ENCODE results near the gene SRGAP3. TPM values are rescaled to one million over a fixed set of nuclear protein-coding genes. Genes with fewer than 3 reads are reported as not detected.

Gene SRGAP3
- total RNA-seq, 4 donors from 2014 or later: 13.7 to 27.7 (median 18.5) TPM

DNA sequence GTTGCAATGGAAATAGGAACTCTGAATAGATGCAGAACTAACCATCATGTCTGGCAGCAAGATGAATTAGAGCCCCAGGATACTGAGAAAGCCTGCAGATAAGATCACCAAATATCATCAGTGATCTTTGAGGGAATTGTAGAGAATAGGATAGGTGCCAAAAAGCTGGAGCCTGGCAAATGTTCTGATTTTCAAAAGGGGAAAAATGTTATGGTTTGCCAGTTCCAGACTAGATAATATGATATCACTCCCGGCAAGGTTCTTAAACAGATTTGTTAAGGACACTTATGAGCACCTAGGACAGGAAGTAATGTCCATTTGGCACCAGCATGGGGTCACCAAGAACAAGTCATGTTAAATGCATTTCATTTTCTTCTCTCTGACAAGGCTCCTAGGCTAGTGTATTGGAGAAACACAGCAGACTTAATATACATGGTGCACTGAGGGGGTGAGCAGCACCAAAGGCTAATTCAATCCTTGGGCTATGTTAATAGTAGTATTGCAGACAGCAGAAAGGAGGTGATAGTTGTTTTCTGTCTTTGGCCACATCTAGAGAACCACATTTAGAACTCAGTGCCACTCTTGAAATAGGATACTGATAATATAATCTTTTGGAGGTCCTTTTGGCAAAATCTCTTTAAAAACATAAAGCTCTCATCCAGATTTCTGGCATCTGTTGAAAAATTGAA lies 4.8 kb downstream of the SRGAP3 start:
- no peak for DNase-seq (ENCODE audit: low spot score in 2 of 2)
- 25 to 50% methylated on average over 1 of the region's 1 CpG for whole genome bisulfite sequencing, 2 donors
- intact Hi-C loops (cut with DNase I; ENCODE audit: low total_unique reads): no loop called here
- no peak overlapping the region for H3K4me3 ChIP-seq (ENCODE audit: low read depth, poor library complexity, severe bottlenecking)
- TF ChIP-seq, protein P1, sequence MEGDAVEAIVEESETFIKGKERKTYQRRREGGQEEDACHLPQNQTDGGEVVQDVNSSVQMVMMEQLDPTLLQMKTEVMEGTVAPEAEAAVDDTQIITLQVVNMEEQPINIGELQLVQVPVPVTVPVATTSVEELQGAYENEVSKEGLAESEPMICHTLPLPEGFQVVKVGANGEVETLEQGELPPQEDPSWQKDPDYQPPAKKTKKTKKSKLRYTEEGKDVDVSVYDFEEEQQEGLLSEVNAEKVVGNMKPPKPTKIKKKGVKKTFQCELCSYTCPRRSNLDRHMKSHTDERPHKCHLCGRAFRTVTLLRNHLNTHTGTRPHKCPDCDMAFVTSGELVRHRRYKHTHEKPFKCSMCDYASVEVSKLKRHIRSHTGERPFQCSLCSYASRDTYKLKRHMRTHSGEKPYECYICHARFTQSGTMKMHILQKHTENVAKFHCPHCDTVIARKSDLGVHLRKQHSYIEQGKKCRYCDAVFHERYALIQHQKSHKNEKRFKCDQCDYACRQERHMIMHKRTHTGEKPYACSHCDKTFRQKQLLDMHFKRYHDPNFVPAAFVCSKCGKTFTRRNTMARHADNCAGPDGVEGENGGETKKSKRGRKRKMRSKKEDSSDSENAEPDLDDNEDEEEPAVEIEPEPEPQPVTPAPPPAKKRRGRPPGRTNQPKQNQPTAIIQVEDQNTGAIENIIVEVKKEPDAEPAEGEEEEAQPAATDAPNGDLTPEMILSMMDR (IDR thresholded peaks at IDR 0.05): no peak
- no peak for TF ChIP-seq POLR2A (IDR thresholded peaks at IDR 0.05)

DNA sequence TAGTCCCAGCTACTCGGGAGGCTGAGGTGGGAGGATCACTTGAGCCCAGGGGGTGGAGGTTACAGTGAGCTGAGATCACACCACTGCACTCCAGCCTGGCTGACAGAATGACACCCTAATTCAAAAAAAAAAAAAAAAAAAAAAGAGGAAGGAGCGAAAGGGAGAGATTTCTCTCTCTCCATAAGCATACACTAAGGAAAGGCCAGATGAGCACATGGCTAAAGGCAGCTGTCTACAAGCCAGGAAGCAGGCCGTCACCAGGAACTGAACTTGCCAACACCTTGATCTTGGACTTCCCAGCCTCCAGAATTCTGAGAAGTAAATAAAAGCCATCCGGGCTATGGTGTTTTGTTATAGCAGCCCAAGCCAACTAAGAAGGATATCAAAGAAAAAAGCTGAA lies 7.5 kb downstream of the SRGAP3 start:
- WGBS, 2 donors: 94 to 99% methylated on average over 4 of the region's 4 CpGs
- intact Hi-C loops (cut with DNase I; ENCODE audit: low total_unique reads): no loop called here
- H3K4me3 ChIP-seq (ENCODE audit: low read depth, poor library complexity, severe bottlenecking): no peak overlapping the region
- no peak for DNase-seq (ENCODE audit: low spot score in 2 of 2)
- TF ChIP-seq, protein P1 (IDR thresholded peaks at IDR 0.05): no peak
- no peak for TF ChIP-seq POLR2A (IDR thresholded peaks at IDR 0.05)

DNA sequence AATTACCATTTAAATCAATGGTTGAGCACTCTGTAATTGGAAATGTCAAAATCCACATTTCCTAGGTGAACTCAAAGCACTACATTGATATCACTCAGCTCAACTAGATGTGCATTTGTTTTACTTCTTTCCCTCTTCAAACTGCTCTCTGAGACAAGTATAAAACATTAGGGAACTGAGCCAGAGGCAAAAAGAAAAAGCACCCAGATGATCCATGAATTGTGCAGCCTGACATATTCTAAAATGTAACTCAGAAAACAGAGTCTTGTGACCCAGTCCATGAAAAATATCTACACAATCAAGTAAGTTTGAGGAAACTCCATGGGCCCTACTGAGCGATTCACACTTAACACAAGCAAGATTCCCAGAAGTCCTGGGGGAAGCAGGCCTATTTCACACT lies 9.8 kb downstream of the SRGAP3 start:
- DNase-seq (ENCODE audit: low spot score in 2 of 2): no peak
- no peak overlapping the region for H3K4me3 ChIP-seq (ENCODE audit: low read depth, poor library complexity, severe bottlenecking)

DNA sequence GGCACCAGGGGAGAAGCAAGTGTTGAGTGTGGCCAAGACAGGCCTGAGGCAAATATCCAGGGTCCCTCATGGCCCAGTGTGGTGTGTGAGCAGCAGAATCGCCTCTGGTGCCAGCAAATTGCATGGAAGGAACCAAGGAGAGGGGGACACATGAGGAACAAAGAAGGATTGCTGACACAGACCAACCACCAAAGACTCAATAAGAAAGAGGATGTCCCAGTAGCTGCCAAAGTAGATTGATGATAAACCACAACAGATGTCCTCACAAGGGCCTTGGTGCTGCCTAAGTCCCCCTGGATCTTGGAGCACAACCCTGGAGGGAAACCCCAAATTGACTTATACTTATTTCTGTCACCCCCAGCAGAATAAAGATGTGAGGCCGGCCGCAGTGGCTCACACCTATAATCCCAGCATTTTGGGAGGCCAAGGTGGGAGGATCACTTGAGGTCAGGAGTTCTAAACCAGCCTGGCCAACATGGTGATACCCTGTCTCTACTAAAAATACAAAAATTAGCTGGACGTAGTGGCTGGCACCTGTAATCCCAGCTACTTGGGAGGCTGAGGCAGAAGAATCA lies 10.6 kb downstream of the SRGAP3 start:
- peak in 1 of 2 donors; percentile 52 for DNase-seq (ENCODE audit: low spot score in 2 of 2)
- intact Hi-C loops (cut with DNase I; ENCODE audit: low total_unique reads): no loop called here
- 79 to 86% methylated on average over 4 of the region's 4 CpGs for WGBS, 2 donors
- no peak overlapping the region for H3K4me3 ChIP-seq (ENCODE audit: low read depth, poor library complexity, severe bottlenecking)
- TF ChIP-seq, protein P1 (IDR thresholded peaks at IDR 0.05): no peak
- no peak for TF ChIP-seq POLR2A (IDR thresholded peaks at IDR 0.05)

More for the DNA sequence above, 9.8 kb downstream of the SRGAP3 start:
- no peak for TF ChIP-seq POLR2A (IDR thresholded peaks at IDR 0.05)
- TF ChIP-seq, protein P1 (IDR thresholded peaks at IDR 0.05): no peak
- WGBS, 2 donors: 78 to 98% methylated on average over 1 of the region's 1 CpG
- intact Hi-C loops (cut with DNase I; ENCODE audit: low total_unique reads): no loop called here

DNA sequence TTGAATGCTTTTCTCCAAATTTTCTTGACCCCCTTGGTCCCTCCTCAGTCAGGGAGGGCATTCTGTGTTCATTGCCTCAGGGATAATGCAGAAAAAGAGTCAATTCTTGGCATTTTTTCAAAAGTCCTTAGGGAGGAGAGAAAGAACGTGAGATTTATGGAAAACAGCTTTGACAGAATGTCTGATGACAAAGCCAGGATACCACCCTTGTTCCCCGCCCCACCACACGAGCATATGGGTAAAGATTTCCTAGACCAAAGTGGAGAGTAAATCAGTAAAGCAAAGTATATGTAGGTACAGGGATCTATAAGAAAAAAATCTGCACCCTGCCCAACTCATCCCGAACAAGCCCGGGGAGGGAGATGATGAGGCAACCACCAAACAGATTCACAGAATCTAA lies 11.2 kb downstream of the SRGAP3 start:
- intact Hi-C loops (cut with DNase I; ENCODE audit: low total_unique reads): no loop called here
- DNase-seq (ENCODE audit: low spot score in 2 of 2): no peak
- TF ChIP-seq, protein P1 (IDR thresholded peaks at IDR 0.05): no peak
- no peak for TF ChIP-seq POLR2A (IDR thresholded peaks at IDR 0.05)
- no peak overlapping the region for H3K4me3 ChIP-seq (ENCODE audit: low read depth, poor library complexity, severe bottlenecking)
- 66 to 69% methylated on average over 5 of the region's 5 CpGs for WGBS, 2 donors

All from lower leg skin (tissue), 4 donors.